Measurements from ENCODE around the gene ZNF18.

Gene ZNF18, protein sequence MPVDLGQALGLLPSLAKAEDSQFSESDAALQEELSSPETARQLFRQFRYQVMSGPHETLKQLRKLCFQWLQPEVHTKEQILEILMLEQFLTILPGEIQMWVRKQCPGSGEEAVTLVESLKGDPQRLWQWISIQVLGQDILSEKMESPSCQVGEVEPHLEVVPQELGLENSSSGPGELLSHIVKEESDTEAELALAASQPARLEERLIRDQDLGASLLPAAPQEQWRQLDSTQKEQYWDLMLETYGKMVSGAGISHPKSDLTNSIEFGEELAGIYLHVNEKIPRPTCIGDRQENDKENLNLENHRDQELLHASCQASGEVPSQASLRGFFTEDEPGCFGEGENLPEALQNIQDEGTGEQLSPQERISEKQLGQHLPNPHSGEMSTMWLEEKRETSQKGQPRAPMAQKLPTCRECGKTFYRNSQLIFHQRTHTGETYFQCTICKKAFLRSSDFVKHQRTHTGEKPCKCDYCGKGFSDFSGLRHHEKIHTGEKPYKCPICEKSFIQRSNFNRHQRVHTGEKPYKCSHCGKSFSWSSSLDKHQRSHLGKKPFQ

DNA sequence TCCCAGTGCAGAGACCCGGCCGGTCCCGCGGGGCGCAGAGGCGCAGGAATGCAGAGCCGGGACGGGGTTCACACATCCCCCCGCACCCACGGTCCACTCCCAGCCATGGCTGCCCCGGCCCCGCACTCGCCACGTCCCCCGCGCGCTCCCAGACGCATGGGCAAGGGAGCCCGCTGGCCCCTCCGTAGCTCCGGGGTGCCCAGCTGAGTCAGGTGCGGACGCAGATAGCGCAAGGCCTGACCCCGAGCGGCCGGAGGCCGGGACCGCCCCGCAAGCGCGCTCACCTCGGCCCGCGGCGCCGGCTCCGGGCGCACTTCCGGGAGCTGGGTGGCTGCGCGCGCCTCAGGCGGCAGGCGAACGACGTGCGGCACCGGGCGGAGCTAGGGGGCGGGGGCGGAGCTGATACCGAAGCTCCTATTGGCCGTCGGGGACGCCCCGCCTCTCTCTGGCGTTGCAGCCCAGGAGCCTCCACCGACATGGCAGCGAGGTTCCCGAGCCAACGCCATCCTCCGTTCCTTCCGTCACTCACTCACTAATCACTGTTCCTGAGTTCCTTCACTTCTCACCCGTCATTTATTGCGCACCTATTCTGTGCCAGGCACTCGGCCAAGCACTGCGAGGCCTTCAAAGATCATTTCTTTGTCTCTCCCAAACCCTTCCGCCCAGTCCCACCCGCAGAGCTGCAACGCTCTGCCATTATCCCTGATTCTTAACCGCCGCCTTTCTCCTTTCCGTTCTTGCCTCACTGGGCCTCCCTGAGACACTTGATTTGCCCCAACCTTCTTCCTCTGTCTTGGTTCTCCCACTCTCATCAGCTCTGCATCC, at the start of gene ZNF18:
Gene ZNF18, minus strand, starts transcription at position 329 of the 825 bp plus-strand sequence. CDS start 4,646 bp downstream, outside the sequence.
- H3K36me3 ChIP-seq (ENCODE audit: insufficient read depth, low read length), result no peaks in the 10 kb centered on the region
- no peaks in the 10 kb centered on the region for H3K9me3 ChIP-seq (ENCODE audit: insufficient read depth, low read depth, low read length)
- H3K27me3 ChIP-seq (ENCODE audit: insufficient read depth, low read length, poor library complexity, severe bottlenecking), result peaks cover 29% of the 10 kb centered on the region
- TF ChIP-seq, protein P1, sequence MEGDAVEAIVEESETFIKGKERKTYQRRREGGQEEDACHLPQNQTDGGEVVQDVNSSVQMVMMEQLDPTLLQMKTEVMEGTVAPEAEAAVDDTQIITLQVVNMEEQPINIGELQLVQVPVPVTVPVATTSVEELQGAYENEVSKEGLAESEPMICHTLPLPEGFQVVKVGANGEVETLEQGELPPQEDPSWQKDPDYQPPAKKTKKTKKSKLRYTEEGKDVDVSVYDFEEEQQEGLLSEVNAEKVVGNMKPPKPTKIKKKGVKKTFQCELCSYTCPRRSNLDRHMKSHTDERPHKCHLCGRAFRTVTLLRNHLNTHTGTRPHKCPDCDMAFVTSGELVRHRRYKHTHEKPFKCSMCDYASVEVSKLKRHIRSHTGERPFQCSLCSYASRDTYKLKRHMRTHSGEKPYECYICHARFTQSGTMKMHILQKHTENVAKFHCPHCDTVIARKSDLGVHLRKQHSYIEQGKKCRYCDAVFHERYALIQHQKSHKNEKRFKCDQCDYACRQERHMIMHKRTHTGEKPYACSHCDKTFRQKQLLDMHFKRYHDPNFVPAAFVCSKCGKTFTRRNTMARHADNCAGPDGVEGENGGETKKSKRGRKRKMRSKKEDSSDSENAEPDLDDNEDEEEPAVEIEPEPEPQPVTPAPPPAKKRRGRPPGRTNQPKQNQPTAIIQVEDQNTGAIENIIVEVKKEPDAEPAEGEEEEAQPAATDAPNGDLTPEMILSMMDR (conservative IDR thresholded peaks at IDR 0.05; ENCODE audit: low read length), result no peak
- TF ChIP-seq EZH2phosphoT487 (IDR thresholded peaks at IDR 0.05; ENCODE audit: borderline replicate concordance), result no peak
- peak within 1 kb of the TSS; percentile 100 for H2AFZ ChIP-seq (ENCODE audit: low read length)
- peaks cover 7% of the 10 kb centered on the region; the same call in 1 of the 2 replicates for H3K79me2 ChIP-seq (ENCODE audit: insufficient read depth, low read length)
- peak within 1 kb of the TSS; percentile 87 for H3K9ac ChIP-seq (ENCODE audit: low read depth, low read length, poor library complexity, severe bottlenecking)
- H3K4me1 ChIP-seq (ENCODE audit: insufficient read depth, low read length, poor library complexity, severe bottlenecking), result peaks cover 13% of the 10 kb centered on the region
- peak within 1 kb of the TSS; percentile 89 for H3K4me2 ChIP-seq (ENCODE audit: low read depth, low read length, poor library complexity, severe bottlenecking)
- no peaks in the 10 kb centered on the region for H3F3A ChIP-seq (ENCODE audit: low read depth)
- peak within 1 kb of the TSS; percentile 97 for H3K4me3 ChIP-seq (ENCODE audit: low read length, poor library complexity, severe bottlenecking)
- H4K20me1 ChIP-seq (ENCODE audit: insufficient read depth, low read length, poor library complexity, severe bottlenecking), result no peaks in the 10 kb centered on the region
- H3K9me2 ChIP-seq (replicated peaks; ENCODE audit: low read depth, low read length), result no peaks in the 10 kb centered on the region

DNA sequence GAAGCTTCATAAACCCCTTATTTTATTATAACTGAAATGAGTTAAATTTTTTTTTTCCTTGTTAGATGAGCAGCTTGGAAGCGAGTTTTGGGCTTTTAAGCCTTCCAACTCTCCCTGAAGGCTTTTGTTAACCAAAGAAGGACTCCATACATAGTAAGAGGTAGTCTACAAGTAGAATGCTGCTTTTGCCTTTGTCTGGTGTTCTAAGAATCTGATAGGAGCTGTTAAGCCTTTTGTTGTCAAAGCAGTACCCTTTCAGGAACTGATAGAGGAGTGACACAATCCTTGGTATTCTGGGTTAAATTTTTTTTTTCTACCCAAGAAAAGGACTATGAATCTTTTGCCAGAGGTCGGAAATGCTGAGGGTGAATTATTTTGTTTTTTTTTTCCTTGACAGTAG, 49.5 kb upstream of the ZNF18 start:
- no peak overlapping the region for H2AFZ ChIP-seq (ENCODE audit: low read length)
- no peak overlapping the region for H3K4me2 ChIP-seq (ENCODE audit: low read depth, low read length, poor library complexity, severe bottlenecking)
- TF ChIP-seq EZH2phosphoT487 (IDR thresholded peaks at IDR 0.05; ENCODE audit: borderline replicate concordance), result no peak
- TF ChIP-seq, protein P1 (conservative IDR thresholded peaks at IDR 0.05; ENCODE audit: low read length), result no peak
- no peaks in the 10 kb centered on the region for H3K9me3 ChIP-seq (ENCODE audit: insufficient read depth, low read depth, low read length)
- no peak overlapping the region for H3K9ac ChIP-seq (ENCODE audit: low read depth, low read length, poor library complexity, severe bottlenecking)
- no peaks in the 10 kb centered on the region for H3K9me2 ChIP-seq (replicated peaks; ENCODE audit: low read depth, low read length)
- H3K27me3 ChIP-seq (ENCODE audit: insufficient read depth, low read length, poor library complexity, severe bottlenecking), result no peaks in the 10 kb centered on the region
- H3K36me3 ChIP-seq (ENCODE audit: insufficient read depth, low read length), result no peaks in the 10 kb centered on the region
- no peaks in the 10 kb centered on the region for H3K4me1 ChIP-seq (ENCODE audit: insufficient read depth, low read length, poor library complexity, severe bottlenecking)
- H3K79me2 ChIP-seq (ENCODE audit: insufficient read depth, low read length), result peaks cover 88% of the 10 kb centered on the region
- no peaks in the 10 kb centered on the region for H3F3A ChIP-seq (ENCODE audit: low read depth)
- peaks cover 24% of the 10 kb centered on the region for H4K20me1 ChIP-seq (ENCODE audit: insufficient read depth, low read length, poor library complexity, severe bottlenecking)
- no peak overlapping the region for H3K4me3 ChIP-seq (ENCODE audit: low read length, poor library complexity, severe bottlenecking)

GRCh38 chr17:12043702-12044101, 46.4 kb upstream of the ZNF18 start:
- no peaks in the 10 kb centered on the region for H3K36me3 ChIP-seq (ENCODE audit: insufficient read depth, low read length)
- H3K4me2 ChIP-seq (ENCODE audit: low read depth, low read length, poor library complexity, severe bottlenecking), result no peak overlapping the region
- no peaks in the 10 kb centered on the region for H3K27me3 ChIP-seq (ENCODE audit: insufficient read depth, low read length, poor library complexity, severe bottlenecking)
- no peaks in the 10 kb centered on the region for H3F3A ChIP-seq (ENCODE audit: low read depth)
- peaks cover 87% of the 10 kb centered on the region for H3K79me2 ChIP-seq (ENCODE audit: insufficient read depth, low read length)
- H3K4me3 ChIP-seq (ENCODE audit: low read length, poor library complexity, severe bottlenecking), result no peak overlapping the region
- H2AFZ ChIP-seq (ENCODE audit: low read length), result no peak overlapping the region
- no peaks in the 10 kb centered on the region for H3K9me3 ChIP-seq (ENCODE audit: insufficient read depth, low read depth, low read length)
- no peaks in the 10 kb centered on the region for H3K4me1 ChIP-seq (ENCODE audit: insufficient read depth, low read length, poor library complexity, severe bottlenecking)
- H3K9ac ChIP-seq (ENCODE audit: low read depth, low read length, poor library complexity, severe bottlenecking), result no peak overlapping the region
- TF ChIP-seq, protein P1 (conservative IDR thresholded peaks at IDR 0.05; ENCODE audit: low read length), result no peak
- no peak for TF ChIP-seq EZH2phosphoT487 (IDR thresholded peaks at IDR 0.05; ENCODE audit: borderline replicate concordance)
- peaks cover 16% of the 10 kb centered on the region for H4K20me1 ChIP-seq (ENCODE audit: insufficient read depth, low read length, poor library complexity, severe bottlenecking)
- H3K9me2 ChIP-seq (replicated peaks; ENCODE audit: low read depth, low read length), result no peaks in the 10 kb centered on the region

Measured in Loucy (cell line).